ENCODE data around the gene DPP7.
"Not testable (repeated sequence)": the region's sequence is repeated elsewhere in the genome, so short reads cannot be mapped to it uniquely, and the experiment has no call there.

DPP7 gene

DNA sequence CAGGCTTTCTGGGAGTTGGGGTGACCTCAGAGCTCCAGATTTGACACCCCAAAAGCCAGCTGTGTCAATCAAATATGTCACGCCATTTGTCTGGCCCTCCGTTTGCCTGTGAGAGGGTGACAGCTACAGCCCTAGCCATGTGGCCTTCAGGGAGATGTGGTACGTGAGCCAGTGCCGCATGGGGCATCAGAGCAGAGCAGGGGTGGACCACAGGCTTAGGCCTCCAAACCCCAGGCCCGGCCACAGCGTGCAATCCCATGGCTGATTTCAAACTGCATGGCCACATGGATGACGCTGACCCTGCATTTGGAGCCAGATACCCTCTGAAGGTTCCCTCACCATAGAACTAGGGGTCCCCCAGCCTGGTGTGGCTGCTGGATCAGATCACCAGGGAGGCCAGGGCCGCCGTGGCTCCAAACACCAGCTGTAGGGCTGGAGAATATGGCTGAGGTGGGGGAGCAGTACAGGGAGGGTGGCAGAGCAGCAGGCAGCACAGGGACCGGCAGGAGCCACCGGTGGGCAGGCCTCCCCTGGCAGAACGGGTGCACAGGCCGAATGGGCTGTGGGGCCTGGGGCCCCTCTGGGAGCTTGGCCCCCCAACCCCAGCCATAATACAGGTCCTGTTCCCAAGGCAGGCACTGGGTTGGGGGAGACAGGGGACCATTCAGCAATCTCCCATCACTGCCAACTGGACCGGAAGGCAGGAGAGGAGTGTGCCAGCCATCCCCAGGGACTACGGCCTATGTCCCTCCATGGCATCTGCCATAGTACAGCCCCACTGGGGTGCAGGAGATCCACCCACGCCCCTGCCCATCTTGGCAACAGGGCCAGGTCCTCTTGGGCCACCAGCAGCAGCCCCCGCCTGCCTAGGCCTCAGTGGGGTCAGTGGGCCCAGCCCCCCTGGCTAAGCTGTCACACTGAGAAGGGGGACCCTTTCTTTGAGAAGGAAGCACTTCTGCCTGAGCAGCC is 45.7 kb downstream of the DPP7 start:
- DNase-seq, result no peak

DNA sequence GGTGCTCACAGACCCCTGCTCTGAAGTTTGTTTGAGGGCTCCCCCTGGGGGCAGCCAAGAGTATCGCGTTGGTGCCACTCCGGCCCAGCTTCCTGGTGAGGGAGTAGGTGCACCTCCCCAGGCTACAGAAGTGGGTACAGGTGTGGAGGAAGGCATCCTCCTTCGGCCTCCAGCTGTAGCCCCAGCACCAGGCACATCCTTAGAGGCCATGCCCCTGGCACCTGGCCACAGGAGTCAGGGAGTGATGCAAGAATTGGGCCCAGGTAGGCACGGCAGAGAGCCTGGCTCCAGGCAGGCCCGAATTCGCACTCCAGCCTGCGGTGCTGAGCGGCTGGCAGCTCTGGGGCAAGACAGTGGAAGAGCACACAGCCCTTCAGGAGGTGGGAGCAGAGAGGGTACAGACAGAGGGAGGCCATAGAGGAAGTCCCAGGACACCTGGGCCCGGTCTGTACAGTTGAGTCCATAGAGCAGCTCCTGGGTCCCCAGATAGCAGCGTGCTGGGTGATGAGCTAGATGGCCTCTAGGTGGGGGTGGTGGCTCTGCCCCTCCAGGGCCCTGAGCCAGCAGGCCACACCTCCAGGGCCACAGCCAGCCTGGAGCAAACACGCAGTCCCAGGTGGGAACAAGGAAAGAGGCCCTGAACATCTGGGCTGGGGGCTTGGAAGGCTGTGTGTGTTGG is 46.5 kb downstream of the DPP7 start:
- peak; percentile 89 for DNase-seq

DNA sequence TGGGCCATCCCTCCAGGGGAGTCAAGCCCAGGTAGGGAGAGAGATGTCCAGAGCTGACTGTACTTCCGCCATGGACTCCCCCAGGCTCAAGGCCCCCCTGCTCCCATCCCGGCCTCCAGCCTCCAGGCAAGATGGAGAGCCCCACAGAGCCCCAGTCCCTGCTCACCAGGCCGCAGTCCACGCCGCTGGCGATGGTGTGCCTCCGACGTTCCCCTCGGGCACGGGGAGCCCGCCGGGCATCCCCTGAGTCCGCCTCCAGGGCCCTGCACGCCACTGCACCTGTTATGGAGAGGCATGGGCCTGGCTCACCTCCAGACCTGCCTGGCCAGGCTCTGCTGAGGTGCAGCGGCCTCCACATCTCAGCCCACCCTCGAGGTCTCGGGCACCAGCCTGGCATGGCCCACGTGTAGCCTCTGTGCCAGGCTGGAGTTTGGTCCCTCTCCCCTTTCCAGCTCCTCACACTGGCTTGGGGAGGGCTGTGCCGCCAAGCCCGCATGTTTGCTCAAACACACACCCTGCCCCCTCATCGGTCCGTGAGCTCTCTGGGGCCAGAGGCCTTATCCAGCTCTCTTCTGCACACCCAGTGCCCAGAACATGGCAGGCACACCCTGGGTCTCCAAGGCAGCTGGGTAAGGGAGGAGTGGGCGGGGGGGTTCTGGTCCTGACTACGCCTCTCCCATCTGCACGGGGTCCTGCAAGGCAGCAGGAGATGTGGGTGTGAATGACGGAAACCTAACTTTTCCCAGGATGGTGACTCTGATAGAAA is 48.3 kb downstream of the DPP7 start:
- no peak for DNase-seq

DNA sequence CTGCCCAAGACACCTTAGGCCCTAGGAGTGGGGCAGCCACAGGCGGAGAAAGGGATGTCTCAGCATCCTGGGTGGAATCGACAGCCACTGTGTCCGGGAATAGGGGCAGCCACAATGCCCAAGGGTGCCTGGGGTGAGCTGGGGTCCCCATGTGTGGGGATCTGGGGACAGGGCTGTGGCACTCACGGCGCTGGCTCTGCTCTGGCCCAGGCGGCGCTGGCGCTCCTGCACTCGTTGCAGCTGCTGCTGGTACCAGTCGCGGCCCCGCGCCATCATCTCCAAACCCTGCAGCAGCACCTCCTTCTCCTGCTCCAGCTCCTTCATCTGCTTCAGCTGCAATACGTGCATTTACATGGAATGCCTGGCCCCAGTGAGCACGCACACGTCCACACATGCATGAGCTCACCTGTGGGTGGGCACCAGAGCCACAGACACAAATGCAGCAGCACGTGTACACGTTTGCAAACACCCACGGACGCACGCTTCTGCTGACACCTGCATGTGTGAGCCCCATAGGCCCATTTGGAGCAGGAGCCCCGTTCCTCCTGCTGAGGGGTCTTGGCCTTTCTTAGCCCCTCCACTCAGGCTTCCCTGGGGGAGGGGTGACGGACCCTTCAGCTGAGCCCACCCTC is 49.1 kb downstream of the DPP7 start:
- DNase-seq, result no peak

DNA sequence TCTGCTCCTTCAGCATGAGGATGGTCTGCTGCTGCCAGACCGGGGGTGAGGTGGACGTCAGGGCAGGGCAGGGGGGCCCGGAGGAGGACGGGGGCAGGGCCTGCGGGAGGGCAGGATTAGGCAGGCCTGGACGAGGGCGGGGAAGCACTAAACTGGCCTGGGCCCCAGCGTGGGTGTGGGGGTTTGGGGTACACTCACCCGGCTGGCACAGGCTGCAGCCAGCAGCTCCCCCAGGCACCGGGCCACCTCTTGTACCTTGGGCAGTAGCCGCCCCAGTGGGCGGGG is 49.7 kb downstream of the DPP7 start:
- no peak for DNase-seq

DNA sequence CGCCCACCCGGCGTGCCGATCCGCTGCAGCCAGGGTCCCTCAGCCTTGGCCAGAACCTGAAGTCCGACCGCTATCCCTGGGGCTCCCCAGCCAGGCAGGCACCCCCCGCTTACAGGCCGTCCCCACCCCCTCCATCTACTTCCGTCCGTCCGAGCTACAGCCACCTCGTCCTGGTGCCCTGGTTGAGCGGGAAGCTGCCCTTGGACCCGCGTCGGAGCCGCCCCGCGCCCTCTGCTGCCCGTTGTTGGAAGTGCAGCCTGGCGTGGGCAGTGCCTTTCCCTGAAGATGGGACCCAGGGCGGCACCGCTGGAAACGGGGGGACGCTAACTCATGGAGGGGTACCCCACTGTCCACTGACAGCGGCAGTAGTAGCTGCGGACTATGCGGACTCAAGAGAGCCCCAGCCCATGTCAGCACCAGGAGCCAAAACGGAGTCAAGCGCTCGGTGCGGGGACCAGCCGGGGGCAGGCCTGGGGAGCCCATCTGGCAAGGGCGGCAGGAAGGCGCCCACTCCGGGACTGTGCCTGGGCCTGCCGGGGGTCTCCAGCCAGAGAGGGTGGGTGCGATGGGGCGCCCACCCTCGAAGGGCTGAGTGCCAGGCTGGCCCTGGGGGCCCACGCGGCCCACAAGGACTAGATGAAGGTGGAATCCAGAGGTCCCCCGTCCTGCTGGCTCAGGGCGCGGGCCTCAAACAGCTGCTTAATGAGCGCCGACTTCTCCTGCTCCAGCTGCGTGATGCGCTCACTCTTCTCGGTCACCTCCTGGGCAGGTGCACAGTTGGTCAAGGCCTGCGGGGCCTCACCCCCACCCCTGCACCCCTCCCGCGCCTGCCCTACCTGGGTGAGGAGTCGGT is 50.3 kb downstream of the DPP7 start:
- peak; percentile 81 for DNase-seq

DNA sequence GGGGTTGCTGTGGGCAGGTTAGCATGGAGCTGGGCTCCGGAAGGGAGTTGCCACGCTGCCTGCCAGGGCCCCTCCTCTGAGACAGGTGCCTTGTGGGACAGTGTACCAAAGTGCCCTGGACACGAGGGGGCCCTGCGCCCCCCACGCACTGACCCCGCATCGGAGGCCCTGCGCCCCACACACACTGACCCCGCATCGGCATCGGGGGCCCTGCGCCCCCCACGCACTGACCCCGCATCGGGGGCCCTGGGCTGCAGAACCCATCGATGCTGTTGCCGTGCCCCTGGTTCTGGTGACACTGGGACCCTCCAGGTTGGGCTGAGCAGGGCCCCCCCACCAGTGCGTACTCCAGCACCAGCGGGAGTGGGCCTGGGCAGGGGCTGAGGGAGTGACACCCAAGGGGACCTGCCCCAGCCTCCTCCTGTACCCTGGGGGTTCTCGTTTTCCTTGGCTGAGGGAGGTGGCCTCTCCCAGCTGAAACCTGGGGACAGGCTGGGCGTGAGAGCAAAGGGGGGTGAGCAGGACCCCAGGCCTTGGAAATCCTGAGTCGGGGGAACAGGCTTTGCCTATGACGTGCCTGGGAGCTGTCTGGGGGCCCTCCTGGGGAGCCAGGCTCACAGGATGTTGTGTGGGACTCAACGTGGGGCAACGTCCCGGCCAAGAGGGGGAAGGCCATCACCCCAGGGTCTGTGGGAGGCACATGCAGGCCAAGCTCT is 51.1 kb downstream of the DPP7 start:
- no peak for DNase-seq

DNA sequence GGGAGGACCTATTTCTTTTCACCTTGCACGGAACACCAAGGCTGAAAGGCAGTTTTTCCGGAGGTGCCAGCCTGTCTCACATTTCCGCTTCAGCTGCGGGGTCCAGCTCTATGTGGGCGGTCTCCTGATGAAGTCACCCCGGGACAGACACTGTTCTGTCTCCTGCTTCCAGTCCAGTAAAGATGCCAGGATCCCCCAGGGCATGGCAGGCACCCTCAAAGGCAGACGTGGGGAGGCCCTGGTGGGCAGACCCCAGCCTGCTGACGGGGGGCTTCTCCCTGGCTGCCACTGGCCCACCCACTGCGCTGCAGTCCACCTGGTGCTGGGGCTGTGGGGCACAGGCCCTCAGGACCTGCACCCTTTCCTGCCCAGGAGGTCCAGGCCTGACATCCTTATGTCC is 51.7 kb downstream of the DPP7 start:
- not testable (repeated sequence) for DNase-seq

DNA sequence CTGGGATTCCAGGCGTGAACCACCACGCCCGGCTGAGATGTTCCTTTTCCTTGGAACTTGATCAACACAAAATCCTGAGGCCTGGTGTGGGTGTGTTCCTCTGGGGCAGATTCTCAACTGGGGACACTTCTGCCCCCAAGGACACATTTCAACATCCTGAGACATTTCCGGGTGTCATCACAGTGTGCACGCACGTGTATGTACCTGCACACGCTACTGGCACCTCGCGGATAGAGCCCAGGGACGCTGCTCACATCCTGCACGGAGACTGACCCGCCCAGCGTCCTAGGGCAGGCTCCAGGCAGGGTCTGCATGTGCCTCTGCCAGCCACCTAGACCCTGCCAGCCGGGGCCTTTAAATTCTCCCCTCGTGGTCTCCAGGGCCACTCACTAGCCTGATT is 52.1 kb downstream of the DPP7 start:
- DNase-seq, result no peak

All from 8988T (cell line).